ENCODE results near the gene N4BP2L1. TPM values are rescaled to one million over a fixed set of nuclear protein-coding genes. Genes with fewer than 3 reads are reported as not detected.

The N4BP2L1 gene
- polyA plus RNA-seq, result 6.6 and 8.8 TPM in 2 replicates

DNA sequence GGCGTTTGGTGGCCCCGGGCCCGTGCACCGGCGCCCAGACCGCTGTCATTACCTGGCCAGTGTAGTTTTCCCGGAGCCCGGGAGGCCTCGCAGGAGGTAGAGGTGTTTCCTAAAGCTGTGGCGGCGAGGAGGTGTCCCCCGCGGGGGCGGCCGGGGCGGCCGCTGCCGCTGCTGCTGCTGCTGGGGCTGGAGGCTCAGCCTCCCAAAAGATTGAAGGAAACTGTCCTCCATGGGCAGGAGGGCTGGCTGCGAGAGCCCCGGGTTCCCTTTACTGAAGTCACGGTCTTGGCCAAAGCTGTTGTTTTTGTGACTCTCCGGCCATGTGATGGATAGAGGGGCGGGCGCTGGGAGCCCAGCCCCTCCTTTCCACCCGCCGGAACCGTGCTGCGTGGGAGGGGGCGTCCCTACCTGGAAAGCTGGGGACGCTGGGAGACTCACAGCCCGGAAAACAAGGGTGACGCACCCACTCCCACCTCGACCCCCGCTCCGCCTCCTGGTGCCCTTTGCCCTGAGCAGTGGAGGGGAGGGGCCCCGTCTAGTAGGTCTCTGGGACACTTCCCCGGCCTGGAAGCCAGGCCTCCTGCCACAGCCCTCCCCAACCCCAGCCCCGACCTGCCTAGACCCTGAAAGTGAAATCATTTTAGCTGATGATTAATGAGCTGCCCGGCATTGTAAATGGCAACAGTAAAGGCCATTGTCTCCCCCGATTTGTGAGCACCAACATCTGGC lies at the start of gene N4BP2L1:
Gene N4BP2L1, minus strand, starts transcription at position 279 of the 729 bp plus-strand sequence. Its CDS starts 48 bp downstream, at position 231.

Other genes starting within 250 kb of the N4BP2L1 start
- not detected in 2 replicates for gene ZAR1L, start 112.8 kb downstream of the N4BP2L1 start, polyA plus RNA-seq
- 0.09 TPM in 1 of 2 replicates, not detected in the other for gene BRCA2, start 112.6 kb downstream of the N4BP2L1 start, polyA plus RNA-seq
- 187 and 189 TPM in 2 replicates for gene N4BP2L2, start 110.7 kb upstream of the N4BP2L1 start, polyA plus RNA-seq
- 48.0 and 66.4 TPM in 2 replicates for gene PDS5B, start 158.3 kb upstream of the N4BP2L1 start, polyA plus RNA-seq

All from Purkinje cell (primary cell).